Measurements from ENCODE around the gene MAOB.
"Not testable (repeated sequence)": the region's sequence is repeated elsewhere in the genome, so short reads cannot be mapped to it uniquely, and the experiment has no call there.

Gene MAOB

DNA sequence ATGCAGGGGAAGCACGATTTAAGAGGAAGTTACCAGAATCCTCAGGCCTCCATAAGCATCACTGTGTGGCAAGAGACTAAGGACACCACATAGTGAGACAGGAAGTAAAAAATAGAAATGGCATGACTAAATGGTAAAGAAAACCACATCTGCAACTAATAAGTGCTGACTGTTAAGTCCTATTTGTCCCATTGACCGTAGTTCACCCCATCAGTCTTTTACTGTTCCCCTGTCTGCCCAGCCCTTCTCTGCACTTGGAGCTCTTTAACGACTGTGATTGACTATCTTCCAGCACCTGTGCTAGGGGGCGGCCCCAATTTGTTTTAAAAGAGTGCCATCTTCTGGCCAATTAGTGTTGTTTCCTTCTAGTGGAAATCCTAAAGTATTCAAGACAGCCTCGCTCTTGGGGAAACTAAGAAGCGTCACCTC is 132.0 kb downstream of the MAOB start:
- DNase-seq, result peak; percentile 8

DNA sequence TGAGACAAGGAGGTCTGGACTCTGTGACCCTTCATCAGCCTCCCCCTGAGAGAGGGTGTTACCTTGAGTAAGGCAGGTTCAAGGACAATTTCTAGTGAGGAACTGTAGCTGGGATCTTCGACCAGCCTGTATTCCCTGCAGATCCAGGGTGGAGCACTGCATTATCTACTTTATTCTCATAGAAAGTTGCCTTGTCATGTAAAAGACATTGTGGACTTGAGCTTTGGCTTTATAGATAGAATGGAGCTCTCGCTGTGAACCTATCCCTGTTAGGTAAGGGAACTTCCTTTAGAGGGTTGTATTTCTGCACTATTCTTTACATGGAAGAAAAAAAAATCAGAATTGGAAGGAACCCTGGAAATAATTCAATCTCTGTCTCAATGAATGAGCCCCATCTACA is 134.8 kb downstream of the MAOB start:
- no peak for DNase-seq

DNA sequence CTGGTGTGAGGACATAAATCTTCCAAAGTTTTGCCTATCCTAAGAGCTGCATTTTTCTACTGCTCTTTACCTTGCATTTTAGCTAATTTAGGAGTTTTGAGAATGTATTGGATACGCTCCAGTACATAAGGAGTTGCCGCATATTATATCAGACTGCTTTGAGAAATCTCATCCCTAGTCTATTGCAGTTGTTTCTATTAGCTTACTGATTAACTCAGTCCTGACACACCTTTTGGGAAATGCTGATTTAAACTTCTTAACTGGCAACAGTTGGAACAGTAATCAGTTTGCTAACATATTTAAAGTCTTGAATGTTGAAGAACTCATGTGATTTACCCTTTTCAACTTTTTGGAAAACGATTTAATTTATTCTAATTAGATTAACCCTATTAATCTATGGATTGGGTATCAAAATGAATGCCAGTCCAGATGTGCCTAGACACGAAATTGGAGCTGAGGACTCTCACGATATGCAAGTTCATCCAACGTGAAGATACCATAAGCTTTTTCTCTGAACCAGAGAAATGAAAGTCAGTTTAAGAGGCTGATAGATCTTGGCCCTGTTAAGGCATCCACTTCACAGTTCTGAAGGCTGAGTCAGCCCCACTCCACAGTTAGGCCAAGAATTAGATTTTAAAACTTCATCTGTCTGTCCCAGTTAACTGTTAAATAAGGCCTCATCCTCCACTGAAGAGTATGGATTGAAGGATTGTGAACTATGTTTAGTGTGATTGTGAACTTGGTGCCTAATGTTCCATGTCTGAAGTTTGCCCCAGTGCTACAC is 136.1 kb downstream of the MAOB start:
- DNase-seq, result no peak

DNA sequence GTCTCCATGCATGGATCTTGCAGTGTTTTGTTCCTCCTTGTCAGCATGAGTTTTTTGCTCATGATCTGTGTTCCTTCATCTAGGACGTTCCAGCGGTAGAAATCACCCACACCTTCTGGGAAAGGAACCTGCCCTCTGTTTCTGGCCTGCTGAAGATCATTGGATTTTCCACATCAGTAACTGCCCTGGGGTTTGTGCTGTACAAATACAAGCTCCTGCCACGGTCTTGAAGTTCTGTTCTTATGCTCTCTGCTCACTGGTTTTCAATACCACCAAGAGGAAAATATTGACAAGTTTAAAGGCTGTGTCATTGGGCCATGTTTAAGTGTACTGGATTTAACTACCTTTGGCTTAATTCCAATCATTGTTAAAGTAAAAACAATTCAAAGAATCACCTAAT is 138.0 kb downstream of the MAOB start:
- no peak for DNase-seq

DNA sequence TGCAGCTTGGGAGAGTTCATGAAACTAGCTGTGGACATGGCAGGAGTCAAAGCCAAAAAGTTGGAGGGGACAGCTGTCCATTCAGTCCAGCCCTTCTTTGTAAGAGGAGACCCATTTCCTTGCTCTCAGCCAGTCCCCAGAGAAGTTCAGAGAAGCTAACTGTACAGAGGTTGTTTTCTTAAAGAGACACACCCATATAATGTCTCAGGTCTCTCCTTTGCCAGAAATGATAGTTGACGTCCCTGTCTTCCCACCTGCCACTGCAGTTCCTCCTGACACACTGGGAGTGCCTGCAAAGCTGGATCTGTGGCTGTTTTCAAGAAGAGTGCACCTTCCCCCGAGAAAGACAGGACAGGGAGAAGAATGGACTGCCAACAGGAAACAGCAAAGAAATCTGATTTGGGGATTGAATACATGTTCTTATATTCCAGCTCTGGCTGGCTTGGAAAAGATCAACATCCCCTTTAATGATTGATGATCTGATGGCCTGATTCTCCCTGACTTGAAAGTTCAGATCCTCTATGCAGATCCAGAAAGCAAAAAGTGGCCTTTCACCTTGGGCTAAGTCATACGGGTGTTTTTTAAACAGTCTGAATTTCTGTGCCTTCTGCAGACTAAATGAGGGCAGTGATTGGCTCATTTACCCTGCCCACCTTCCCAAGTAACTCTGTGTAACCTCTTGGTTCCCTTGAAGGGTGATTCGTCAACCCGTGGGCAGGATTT is 139.0 kb downstream of the MAOB start:
- no peak for DNase-seq

DNA sequence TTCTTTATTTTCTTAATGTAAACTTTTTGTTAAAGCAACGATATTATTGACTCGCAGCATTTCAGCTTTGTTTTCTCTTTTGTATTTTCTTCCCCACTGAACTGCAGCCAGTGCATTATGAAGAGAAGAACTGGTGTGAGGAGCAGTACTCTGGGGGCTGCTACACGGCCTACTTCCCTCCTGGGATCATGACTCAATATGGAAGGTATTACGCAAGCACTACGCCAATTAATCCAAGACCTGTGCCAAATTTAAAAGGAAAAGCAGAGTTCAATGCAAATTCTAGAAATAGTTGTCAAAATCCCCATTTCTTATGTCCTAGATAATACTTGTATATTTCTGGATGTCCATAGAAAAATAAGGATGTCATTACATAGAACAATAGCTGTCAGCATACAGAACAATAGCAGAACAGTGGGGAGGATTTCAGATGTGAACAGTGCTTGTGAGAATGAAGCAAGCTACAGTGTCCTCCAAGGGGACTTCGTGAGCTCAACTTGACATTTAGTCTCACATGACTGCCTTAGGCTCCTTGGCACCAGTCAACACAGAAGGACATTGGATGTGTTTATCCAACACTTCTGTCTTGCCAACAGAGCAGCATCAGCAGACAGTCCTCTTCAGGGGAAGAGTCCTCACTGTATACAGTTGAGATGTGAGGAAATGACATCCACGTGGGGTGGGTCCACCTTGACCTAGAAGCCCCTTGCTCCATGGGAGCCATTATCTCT is 140.2 kb downstream of the MAOB start:
- DNase-seq, result no peak

DNA sequence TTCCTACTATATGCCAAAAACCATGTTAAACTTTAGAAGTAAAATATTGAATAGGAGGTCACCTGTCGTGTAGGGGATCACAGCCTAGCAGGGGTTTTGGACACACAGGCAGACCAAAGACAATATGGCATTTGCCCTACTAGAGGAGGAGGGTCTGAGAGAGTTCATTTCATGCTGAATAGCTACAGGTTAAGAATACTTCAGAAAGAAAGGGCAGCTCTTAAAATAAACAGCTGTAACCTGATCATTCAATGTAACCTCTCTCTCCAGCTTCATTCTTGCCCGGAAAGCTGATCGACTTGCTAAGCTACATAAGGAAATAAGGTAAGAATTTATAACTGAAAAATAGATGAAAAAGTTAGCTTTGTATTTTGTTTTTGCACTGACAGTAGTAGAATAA is 146.3 kb downstream of the MAOB start:
- no peak for DNase-seq

DNA sequence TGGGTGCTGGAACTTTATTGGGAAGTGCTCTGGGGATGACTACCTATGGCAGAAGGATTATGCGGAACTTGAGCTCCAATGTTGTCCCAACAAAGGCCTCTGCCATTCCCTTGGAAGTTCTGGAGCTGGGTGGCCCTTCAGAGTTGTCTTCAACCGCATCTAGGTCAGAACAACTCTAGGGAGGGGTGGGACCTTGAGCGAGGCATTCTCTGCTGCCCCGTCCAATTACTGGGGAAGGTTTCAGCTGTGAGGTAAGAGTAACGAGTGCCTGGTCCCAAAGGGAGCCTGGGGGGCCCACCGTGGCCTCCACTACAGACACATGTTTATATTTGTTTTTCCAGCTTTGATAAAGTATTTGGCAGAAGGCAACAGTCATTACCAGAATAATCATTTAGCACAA is 146.7 kb downstream of the MAOB start:
- DNase-seq, result no peak

DNA sequence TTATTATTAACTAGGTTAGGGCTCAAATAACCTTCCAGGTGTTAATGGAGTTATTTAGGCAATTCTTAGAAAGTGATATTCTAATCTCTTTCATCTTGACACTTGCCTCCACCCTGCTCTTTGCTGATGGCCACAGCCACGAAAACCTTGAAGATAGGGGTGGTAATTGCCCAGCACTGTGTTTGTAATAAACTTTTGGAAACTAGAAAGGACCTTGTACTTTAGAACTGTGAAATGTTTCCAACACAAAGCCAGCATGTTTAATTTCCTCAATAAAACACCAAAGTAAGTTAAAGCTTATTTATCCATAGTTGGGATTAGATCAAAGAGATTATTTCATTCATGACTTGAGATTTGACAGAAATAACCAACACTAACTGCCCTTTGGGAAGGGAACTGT is 147.8 kb downstream of the MAOB start:
- DNase-seq, result no peak

DNA sequence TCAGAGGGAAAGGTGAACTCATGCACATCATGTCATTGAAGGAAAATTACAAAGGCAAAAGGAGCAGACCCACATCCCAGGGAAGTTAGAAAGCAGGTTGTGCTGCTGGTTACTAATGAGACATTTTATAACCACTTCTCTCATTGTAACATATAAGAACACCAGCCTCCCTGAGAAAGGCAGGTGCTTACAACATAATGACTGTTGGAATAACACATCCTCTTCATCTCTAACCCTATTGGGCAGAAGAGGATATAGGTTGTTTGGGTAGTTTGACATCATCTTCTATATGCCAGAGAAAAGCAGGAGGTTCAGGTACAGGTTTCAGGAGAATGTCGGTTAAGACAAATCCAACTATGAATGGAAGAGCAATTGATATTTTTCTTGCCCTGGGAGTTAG is 148.6 kb downstream of the MAOB start:
- DNase-seq, result no peak

DNA sequence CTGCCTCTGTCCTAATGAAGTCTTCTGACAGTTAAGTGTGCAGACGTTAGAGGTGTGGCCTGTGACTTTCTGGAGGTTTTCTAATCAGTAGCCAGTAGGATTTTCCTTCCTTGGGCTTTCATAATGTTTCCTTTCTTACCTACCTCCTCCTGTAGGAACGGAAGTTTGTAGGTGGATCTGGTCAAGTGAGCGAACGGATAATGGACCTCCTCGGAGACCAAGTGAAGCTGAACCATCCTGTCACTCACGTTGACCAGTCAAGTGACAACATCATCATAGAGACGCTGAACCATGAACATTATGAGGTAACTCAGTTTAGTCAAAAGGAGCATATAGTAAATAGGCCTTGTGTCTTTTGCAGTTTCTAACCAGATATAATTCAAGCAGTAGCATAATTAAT is 151.2 kb downstream of the MAOB start:
- no peak for DNase-seq

DNA sequence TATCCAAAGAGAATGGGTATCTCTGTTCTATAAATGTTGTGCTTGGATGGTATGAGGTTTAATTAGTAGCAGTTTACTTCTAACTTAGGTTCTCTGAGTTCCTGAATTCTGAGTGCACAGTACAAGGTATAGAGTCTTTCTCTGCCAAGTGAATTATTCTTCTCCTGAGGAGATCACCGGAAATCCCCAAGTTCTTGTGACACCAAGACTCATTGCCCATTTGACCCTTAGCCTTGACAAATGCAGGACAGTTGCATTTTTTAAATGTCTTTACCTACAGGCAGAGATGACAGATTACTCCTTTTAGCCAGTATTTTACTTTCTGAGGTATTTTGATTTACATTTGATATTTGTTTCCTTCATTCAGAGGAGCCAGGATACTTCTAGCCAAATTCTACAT is 153.3 kb downstream of the MAOB start:
- no peak for DNase-seq

DNA sequence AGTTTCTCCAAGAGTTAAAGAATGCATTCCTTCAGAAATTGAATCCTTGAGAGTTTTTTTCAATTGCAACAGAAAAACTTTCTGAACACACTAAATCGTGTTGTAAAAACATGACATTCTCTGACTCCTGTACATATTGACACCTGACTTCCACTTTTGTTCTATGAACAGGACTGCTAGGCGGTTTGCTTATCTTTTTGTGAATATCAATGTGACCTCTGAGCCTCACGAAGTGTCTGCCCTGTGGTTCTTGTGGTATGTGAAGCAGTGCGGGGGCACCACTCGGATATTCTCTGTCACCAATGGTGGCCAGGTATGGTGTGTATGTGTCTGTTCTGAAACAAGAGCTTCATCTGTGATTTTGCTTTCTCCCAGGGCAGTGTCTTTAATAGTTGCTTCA is 154.2 kb downstream of the MAOB start:
- no peak for DNase-seq

DNA sequence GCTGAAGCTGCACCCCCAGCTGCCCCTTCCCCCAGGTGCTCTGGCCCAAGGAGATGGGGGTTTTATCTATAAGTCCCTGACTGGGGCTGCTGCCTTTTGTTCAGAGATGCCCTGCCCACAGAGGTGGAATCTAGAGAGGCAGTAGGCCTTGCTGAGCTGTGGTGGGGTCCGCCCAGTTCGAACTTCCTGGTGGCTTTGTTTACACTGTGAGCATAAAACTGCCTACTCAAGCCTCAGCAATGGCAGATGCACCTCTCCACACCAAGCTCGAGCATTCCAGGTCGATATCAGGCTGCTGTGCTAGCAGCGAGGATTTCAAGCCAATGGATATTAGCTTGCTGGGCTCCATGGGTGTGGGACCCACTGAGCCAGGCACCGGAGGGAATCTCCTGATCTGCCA is 155.0 kb downstream of the MAOB start:
- not testable (repeated sequence) for DNase-seq

DNA sequence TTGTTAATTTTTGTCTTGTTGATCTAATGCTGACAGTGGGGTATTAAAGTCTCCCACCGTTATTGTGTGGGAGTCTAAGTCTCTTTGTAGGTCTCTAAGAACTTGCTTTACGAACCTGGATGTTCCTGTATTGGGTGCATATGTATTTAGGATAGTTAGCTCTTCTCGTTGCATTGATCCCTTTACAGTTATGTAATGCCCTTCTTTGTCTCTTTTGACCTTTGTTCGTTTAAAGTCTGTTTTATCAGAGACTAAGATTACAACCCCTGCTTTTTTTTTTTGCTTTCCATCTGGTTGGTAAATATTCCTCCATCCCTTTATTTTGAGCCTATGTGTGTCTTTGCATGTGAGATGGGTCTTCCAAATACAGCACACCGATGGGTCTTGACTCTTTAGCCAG is 157.0 kb downstream of the MAOB start:
- DNase-seq, result not testable (repeated sequence)

DNA sequence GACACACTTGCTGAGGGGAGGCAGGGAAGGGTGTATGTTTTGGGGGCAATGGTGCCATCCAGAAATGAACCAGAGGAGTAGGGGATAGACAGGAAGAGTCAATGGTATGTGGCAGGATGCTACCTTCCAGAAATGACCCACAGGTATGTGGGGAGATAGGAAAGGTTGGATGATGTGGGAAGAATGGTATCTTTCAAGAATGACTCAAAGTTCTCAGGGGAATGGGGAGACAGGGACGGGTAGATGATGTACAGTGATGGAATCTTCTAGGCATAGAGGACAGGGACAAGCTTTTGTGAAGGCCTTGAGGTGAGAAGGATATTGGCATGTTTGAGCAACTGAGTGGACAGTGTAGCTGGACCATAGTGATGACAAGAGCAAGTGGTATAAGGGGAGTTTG is 161.3 kb downstream of the MAOB start:
- DNase-seq, result no peak

DNA sequence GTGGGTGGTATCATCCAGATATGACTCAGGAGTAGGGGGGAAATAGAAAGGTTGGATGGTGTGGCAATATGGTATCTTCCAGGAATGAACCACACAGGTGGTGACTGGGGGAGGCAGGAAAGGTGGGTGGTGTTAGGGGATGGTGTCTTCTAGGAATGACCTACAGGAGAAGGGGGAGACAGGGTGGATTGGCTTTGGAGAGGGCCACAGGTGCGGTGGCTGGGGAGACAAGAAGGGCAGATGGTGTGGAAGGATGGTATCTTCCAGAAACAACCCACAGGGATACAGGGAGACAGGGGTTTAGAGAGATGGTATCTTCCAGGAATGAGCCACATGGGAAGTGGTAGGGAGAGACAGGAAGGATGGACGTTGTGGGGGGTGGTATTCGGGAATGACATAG is 162.2 kb downstream of the MAOB start:
- no peak for DNase-seq

DNA sequence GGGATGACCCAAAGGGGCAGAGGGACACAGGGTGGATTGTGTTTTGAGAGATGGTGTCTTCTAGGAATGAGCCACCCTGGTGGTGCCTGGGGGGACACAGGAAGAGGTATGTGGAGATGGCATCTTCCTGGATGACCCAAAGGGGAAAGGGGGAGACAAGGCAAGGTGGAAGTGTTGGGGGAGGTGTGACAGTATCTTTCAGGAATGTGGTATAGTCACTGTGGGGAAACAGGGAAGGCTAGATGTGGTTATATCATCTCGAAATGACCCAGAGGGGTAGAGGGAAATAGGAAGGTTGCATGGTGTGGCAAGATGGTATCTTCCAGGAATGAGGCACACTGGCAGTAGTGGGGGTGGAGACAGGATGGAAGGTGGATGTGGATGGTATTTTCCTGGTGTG is 163.3 kb downstream of the MAOB start:
- no peak for DNase-seq

DNA sequence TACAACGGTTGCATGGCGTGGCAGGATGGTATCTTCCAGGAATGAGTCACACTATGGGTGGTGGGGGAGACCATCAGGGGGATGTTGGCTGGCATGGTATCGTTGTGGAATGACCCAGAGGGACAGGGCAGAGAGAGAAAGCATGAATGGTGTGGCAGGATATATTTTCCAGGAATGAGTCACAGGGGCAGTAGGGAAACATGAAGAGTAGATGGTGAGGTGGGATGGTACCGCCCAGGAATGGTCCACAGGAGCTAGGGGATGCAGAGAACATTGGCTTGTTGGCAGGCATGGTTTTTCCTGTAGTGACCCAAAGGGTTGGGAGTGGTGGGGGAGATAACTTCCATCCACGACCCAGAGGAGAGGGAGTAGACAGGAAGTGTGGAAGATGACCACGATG is 163.7 kb downstream of the MAOB start:
- DNase-seq, result no peak

DNA sequence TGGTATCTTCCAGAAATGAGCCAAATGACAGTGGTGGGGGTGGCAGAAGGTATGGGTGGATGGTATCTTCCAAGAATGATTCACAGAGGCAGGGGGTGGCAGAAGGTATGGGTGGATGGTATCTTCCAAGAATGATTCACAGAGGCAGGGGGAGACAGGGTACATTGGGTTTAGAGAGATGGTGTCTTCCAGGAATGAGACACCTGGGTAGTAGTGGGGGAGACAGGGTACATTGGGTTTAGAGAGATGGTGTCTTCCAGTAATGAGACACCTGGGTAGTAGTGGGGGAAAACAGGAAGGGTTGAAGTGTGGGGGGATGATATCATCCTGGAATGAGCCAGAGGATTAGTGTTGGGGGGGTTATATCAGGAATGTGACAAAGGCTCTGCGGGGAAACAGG is 164.2 kb downstream of the MAOB start:
- no peak for DNase-seq

DNA sequence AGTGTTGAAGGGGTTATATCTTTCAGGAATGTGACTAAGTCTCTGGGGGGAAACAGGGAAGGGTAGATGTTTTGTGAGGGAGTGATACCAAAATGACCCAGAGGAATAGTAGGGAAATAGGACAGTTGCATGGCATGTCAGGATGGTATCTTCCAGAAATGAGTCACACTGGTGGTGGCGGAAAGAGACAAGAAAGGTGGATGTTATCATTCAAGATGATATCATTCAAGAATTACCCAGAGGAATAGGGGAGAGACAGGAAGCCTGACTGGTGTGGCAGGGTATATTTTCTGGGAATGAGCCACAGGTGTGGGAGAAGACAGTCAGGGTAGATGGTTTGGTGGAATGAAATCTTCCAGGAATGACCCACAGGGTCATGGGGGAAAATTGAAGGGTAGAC is 165.1 kb downstream of the MAOB start:
- no peak for DNase-seq

DNA sequence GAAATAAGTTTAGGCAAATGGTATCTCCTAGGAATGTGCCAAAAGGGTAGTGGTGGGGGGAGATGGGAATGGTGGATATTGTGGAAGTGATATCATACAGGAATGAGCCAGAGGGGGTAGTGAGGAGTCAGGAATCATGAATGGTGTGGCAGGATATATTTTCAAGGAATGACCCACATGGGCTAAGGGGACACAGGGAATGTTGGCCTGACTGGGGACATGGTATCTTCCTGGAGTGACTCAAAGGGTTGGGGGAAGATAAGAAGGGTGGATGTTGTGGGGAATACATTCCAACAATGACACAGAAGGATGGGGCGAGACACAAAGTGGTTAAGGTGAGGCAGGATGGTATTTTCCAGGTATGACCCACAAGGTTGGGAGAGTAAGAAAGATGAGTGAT is 165.6 kb downstream of the MAOB start:
- no peak for DNase-seq
